Smooth muscle cell (in vitro differentiated cells): ENCODE measurements around the gene MFNG. TPM values are rescaled to one million over a fixed set of nuclear protein-coding genes. Genes with fewer than 3 reads are reported as not detected.
A peak's percentile ranks its signal among the peaks of the same experiment; 100 is the strongest.

Experiments
- DNase-seq: peaks from one replicate; lab custom pipeline; 2025; ENCODE audit not compliant: unreplicated experiment; lab: John Stamatoyannopoulos, UW
- H2AFZ ChIP-seq: fragments of 200-600 bp; sonication (generic); 2 replicates; pipeline ENCODE4 v1.6.0; 2016; ENCODE audit warnings: antibody characterized with exemption, low read depth, mild to moderate bottlenecking
- H3F3A ChIP-seq: fragments of 200-600 bp; sonication (generic); 2 replicates; pipeline ENCODE4 v1.6.0; 2017; ENCODE audit warnings: antibody characterized with exemption, low read depth
- H3K27ac ChIP-seq: fragments of 200-600 bp; sonication (generic); 2 replicates; pipeline ENCODE4 v1.5.1; 2016; ENCODE audit warnings: low read depth, mild to moderate bottlenecking
- H3K27me3 ChIP-seq: fragments of 200-600 bp; sonication (generic); 2 replicates; pipeline ENCODE4 v1.6.1; 2016; ENCODE audit warnings: low read depth, mild to moderate bottlenecking
- H3K36me3 ChIP-seq: fragments of 200-600 bp; sonication (generic); 2 replicates; pipeline ENCODE4 v1.5.1; 2016; ENCODE audit warnings: low read depth
- H3K4me1 ChIP-seq: fragments of 200-600 bp; sonication (generic); 2 replicates; pipeline ENCODE4 v1.5.1; 2016; ENCODE audit warnings: low read depth
- H3K4me2 ChIP-seq: fragments of 200-600 bp; sonication (generic); 2 replicates; pipeline ENCODE4 v1.6.0; 2016; ENCODE audit warnings: mild to moderate bottlenecking
- H3K4me3 ChIP-seq: fragments of 200-600 bp; sonication (generic); 2 replicates; pipeline ENCODE4 v1.5.1; 2016; ENCODE audit warnings: mild to moderate bottlenecking
- H3K79me2 ChIP-seq: fragments of 200-600 bp; sonication (generic); 2 replicates; pipeline ENCODE4 v1.6.0; 2016; ENCODE audit warnings: low read depth, mild to moderate bottlenecking
- H3K9ac ChIP-seq: fragments of 200-600 bp; sonication (generic); 2 replicates; pipeline ENCODE4 v1.6.0; 2016; ENCODE audit warnings: low read depth
- H3K9me3 ChIP-seq: fragments of 200-600 bp; sonication (generic); replicated peaks from 2 replicates; pipeline ENCODE4 v1.5.1; 2016; ENCODE audit warnings: low read depth
- H4K20me1 ChIP-seq: fragments of 200-600 bp; sonication (generic); 2 replicates; pipeline ENCODE4 v1.6.0; 2016; ENCODE audit warnings: low read depth
- CTCF ChIP-seq: fragments of 200-600 bp; sonication (generic); IDR thresholded peaks from 2 replicates; pipeline ENCODE4 v1.5.1; 2017; ENCODE audit warnings: borderline replicate concordance, mild to moderate bottlenecking, antibody characterized with exemption; ENCODE audit not compliant: insufficient read depth, poor library complexity, severe bottlenecking
- WGBS: methylation state at CpG from one replicate; pipeline ENCODE4 v1.1.7; 2016; ENCODE audit warnings: low lambda C conversion rate; 5-methylcytosine and 5-hydroxymethylcytosine counted together
- polyA plus RNA-seq: library from polyadenylated mRNA; unstranded; fragments of >200 nt; fragmentation: Nextera tagmentation; extraction: Ambion mirVana; gene quantifications from 2 replicates; pipeline ENCODE4 v1.2.1, GENCODE V29; 2016
- total RNA-seq: library from RNA; depleted of rRNA; stranded (reverse); fragments of >200 nt; gene quantifications from 2 replicates; pipeline ENCODE4 v1.2.3, GENCODE V29; 2014

The MFNG gene
- total and polyA plus RNA-seq, 2 experiments from 2014 or later: 0.40 TPM; not detected in 1

GRCh38 chr22:37431801-37432707, 54.1 kb downstream of the MFNG start:
- H3K36me3 ChIP-seq: no peaks in the 10 kb centered on the region
- H4K20me1 ChIP-seq: no peaks in the 10 kb centered on the region
- peak overlapping the region; percentile 32 for H3K4me2 ChIP-seq
- no peaks in the 10 kb centered on the region for H3K79me2 ChIP-seq
- no peaks in the 10 kb centered on the region for H3K9me3 ChIP-seq
- H3K27me3 ChIP-seq: peaks cover 17% of the 10 kb centered on the region
- H3F3A ChIP-seq: peaks cover 11% of the 10 kb centered on the region
- H3K27ac ChIP-seq: peak overlapping the region; percentile 87
- peak overlapping the region; percentile 63 for H3K9ac ChIP-seq
- no peak overlapping the region for H2AFZ ChIP-seq
- DNase-seq: no peak
- no peak for TF ChIP-seq CTCF
- H3K4me1 ChIP-seq: peaks cover 5% of the 10 kb centered on the region
- H3K4me3 ChIP-seq: no peak overlapping the region
- 32% methylated on average over 14 of the region's 14 CpGs for WGBS

GRCh38 chr22:37431366-37431765, 54.8 kb downstream of the MFNG start:
- no peaks in the 10 kb centered on the region for H3K79me2 ChIP-seq
- no peaks in the 10 kb centered on the region for H4K20me1 ChIP-seq
- no peak for DNase-seq
- H3K36me3 ChIP-seq: no peaks in the 10 kb centered on the region
- H3F3A ChIP-seq: peaks cover 11% of the 10 kb centered on the region
- 81% methylated on average over 9 of the region's 9 CpGs for WGBS
- no peak for TF ChIP-seq CTCF
- peak overlapping the region; percentile 63 for H3K9ac ChIP-seq
- H3K4me2 ChIP-seq: peak overlapping the region; percentile 32
- no peaks in the 10 kb centered on the region for H3K9me3 ChIP-seq
- peak overlapping the region; percentile 87 for H3K27ac ChIP-seq
- peaks cover 5% of the 10 kb centered on the region for H3K4me1 ChIP-seq
- no peak overlapping the region for H3K4me3 ChIP-seq
- peaks cover 24% of the 10 kb centered on the region for H3K27me3 ChIP-seq
- H2AFZ ChIP-seq: no peak overlapping the region

GRCh38 chr22:37430941-37431340, 55.2 kb downstream of the MFNG start:
- H3K9ac ChIP-seq: no peak overlapping the region
- no peak overlapping the region for H3K4me3 ChIP-seq
- no peak for TF ChIP-seq CTCF
- peaks cover 8% of the 10 kb centered on the region for H3K4me1 ChIP-seq
- H3K9me3 ChIP-seq: no peaks in the 10 kb centered on the region
- no peak for DNase-seq
- WGBS: 85% methylated on average over 6 of the region's 6 CpGs
- no peak overlapping the region for H2AFZ ChIP-seq
- H4K20me1 ChIP-seq: no peaks in the 10 kb centered on the region
- H3K27me3 ChIP-seq: peaks cover 29% of the 10 kb centered on the region
- H3F3A ChIP-seq: peaks cover 11% of the 10 kb centered on the region
- no peak overlapping the region for H3K4me2 ChIP-seq
- peak overlapping the region; percentile 87 for H3K27ac ChIP-seq
- H3K36me3 ChIP-seq: no peaks in the 10 kb centered on the region
- H3K79me2 ChIP-seq: no peaks in the 10 kb centered on the region
